MM.1S (cell line): ENCODE data around the gene HOMER1.

Experiments used
- CTCF ChIP-seq: fragments of 300-600 bp; sonication (generic); IDR thresholded peaks from 2 replicates; pipeline ENCODE4 v1.5.1; 2016; ENCODE audit warnings: antibody characterized with exemption, low read length, mixed read lengths
- EZH2 ChIP-seq: fragments of 300-600 bp; sonication (generic); optimal IDR thresholded peaks from 2 replicates; pipeline ENCODE3; 2017; ENCODE audit warnings: low read depth, mild to moderate bottlenecking, antibody characterized with exemption, low read length, mixed read lengths
- EZH2phosphoT487 ChIP-seq: fragments of 300-600 bp; sonication (generic); IDR thresholded peaks from 2 replicates; pipeline ENCODE4 v1.6.1; 2018; ENCODE audit warnings: antibody characterized with exemption, low read length

DNA sequence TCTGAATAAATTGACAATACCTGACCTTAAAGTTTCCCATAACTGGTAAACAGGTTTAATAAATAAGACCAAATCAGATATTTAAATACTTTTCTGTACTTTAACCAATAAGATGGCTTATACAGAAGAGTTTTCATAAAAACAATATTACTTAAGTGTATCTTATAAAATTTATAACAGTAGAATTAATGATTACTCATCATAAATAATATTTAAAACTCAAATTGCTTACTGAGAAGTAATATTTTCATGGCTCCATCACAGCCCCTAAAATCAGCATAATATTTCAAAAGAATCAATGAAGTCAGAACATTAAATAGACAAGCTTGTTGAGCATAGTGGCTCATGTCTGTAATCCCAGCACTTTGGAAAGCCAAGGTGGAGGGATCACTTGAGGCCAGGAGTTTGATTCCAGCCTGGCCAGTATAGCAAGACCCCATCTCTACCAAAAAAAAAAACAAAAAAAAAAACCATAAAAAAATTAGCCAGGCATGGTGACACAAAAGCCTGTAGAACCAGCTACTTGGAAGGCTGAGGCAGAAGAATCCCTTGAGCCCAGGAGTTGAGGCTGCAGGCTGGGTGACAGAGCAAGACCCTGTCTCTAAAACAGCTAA is 23.5 kb downstream of the HOMER1 start:
- TF ChIP-seq CTCF = no peak
- TF ChIP-seq EZH2 = no peak
- TF ChIP-seq EZH2phosphoT487 = no peak
